Measurements from ENCODE around the gene BOC.

Gene BOC

GRCh38 chr3:113288881-113289280, 77.5 kb downstream of the BOC start:
- no peak for DNase-seq

DNA sequence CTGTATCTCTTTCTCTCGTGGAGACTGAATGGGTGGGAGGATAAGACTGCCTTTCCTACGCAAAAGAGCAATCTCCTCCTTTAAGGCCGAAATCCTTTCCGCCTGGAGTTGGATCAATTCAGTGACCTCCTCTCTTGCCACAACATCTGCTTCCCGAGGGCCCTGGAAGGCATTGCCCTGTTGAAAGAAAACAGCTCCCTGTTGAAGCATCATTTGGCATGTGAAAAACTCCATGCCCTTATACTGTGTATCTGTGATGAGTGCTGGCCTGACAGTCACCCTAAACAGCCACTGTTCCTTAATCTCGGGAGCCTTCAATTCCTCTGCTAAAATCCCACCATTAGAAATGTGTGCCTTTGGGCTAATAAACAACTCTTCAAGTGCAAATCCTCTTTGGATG, 80.2 kb downstream of the BOC start:
- no peak for DNase-seq

DNA sequence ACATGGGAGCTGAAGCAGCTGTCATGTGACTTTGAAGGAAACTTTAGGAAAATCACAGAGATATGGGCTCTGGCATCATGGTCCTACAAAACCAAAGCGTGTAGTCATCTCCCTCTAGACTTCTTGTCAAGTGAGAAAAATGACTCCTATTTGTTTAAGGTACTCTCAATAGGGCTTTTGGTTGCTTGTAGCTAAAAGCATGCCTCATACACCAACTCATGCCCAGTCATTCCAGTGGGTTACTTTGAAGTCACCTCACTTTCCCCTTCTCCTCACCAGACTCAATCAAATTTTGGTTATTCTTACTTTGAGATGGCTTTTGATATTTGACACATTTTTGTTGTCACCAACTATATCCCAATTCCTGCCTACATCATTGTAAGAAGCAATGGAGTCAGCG, 81.6 kb downstream of the BOC start:
- no peak for DNase-seq

GRCh38 chr3:113293348-113293747, 82.0 kb downstream of the BOC start:
- no peak for DNase-seq

GRCh38 chr3:113295463-113295862, 84.1 kb downstream of the BOC start:
- DNase-seq, result no peak

- no peak for DNase-seq
Observed at GRCh38 chr3:113297287-113297686, 85.9 kb downstream of the BOC start.

DNA sequence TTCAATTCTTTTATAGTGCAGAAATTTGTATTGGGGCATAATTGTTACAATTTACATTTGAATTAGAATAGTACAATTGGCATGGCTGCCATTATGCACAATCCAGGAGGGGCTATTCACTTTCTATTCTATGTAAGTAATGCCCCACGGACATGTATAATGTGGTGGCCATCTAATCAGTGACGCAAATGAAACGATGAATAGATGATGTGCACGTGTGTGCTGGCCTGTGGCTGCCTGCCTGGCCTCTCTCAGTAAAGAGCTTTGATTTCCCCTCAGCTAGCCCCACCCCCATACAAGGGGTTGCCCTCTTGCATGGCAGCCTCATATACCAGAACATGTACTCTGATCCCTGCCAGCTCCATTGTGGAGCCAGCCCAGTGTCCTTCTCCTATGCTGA, 86.5 kb downstream of the BOC start:
- DNase-seq, result no peak

DNA sequence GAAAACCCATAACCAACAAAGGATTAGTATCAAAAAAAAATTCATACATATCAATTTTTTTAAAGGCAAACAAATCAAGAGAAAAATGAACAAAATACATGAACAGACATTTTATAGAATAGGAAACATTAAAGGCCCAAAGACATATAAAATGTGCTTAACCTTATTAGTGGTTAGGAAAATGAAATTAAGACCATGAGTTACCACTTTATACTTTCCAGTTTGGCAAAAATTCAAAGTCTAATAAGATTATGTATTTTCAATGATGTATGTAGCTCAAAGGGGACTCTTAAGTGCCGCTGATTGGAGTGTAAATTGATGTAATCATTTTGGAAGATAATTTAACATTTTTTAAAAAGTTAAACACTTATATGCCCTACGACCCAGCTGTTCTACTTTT, 89.2 kb downstream of the BOC start:
- no peak for DNase-seq

DNA sequence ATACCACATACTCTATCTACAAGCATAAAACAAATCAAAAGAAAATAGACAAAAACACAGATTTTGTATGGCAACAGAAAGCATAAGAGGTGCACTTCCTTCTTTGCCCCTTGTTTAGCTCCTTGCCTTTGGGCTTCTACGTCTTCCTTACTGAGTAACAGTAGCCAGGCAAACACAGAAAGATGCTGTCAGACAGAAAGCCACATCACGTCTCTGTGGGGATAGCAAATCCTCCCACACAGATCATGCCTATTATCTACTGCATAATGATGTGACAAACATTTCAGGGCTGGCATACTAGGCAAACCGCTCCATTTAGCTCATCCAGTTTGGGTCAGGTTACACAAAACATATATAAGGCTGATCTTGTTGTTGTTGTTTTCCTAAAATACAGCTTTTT, 92.7 kb downstream of the BOC start:
- DNase-seq, result no peak

GRCh38 chr3:113304856-113305540, 93.6 kb downstream of the BOC start:
- no peak for DNase-seq

DNA sequence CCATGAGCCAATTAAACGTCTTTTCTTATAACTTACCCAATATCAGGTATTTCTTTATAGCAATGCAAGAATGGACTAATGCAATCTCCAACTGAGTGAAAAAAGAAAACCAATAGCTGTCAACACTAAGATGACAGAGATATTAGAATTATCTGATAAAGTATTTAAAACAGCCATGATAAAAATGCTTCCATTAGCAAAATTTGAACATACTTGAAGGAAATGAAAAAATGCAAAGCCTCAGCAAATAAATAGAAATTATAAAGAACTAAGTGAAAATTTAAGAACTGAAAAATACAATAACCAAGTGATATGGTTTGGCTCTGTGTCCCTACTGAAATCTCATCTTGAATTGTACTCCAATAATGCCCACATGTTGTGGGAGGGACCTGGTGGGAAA, 99.6 kb downstream of the BOC start:
- no peak for DNase-seq

DNA sequence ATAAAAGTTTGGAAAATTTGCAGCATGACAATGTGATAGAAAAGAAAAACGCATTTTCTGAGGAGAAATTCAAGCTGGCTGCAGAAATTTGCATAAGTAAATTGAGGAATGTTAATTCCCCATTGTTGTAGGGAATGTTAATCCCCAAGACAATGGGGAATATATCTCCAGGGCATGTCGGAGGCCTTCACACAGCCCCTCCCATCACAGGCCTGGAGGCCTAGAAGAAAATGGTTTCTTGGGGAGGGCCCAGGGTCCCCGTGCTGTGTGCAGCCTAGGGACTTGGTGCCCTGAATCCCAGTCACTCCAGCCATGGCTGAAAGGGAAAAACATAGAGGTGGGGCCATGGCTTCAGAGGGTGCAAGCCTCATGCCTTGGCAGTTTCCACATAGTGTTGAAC, 101.1 kb downstream of the BOC start:
- DNase-seq, result no peak

DNA sequence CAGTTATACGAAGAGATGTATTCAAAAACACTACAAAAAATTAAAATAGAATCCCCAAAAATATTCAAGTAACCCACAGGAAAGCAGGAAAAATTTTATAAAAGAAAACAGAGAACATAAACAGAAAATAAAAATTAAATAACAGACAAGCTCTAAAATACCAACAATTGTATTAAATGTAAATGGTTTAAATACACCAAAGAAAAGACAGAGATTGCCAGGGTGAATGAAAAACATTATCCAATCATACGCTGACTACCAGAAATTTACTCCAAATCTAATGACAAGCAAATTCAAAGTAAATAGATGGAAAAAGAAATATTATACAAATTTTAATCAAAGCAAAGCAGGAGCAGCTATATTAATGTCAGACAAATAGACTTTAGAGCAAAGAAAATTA, 103.6 kb downstream of the BOC start:
- DNase-seq, result no peak

- no peak for DNase-seq
Observed at GRCh38 chr3:113329757-113330156, 118.4 kb downstream of the BOC start.

DNA sequence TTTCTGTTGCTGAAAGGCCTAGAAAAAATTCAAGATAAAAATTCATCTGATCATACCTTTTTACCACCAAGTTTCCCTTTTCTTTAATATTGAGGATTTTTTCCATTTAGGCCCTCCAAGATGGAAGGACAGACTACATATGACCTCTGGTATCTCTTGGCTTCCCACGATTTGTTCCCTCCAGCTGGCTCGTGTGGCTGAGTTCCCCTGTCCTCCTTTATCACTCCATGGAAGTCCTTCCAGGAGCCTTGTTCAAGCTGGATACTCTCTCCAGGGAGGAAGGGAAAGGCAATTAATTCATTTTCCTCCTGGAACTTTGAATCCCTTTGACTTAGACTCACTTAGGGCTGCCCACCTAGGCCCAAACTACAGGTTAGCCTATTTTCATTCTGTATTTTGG, 119.4 kb downstream of the BOC start:
- DNase-seq, result no peak

DNA sequence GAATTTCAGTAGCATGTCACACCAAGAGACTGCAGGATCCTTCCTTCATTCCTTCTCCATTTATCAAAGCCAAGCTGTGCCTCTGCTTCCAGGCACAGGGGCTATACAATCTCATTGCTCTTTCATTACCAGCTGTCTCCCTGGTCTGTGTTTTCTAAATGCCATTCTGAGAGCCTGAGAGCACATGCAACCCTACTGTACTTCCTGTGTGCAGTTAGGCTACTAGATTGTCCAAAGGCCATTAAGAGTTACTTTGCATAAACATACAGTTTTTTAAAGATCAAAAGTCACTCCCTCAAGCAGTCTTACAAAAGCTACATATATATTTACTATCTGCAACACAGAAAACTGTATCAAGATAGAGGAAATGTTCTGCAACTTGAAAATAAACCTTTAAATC, 119.8 kb downstream of the BOC start:
- no peak for DNase-seq

All from activated effector memory CD4-positive, alpha-beta T cell treated with Interleukin-2 at 50 U/mL for 16 hours (primary cell).